DND-41 (cell line): ENCODE results near the gene POLR3G.

Source experiments
- ATAC-seq: fragments of 200-7000 bp; cut with Tn5 transposase; 3 replicates; pipeline ENCODE4 v1.9.1; 2021; ENCODE audit warnings: low read depth; ENCODE audit not compliant: insufficient read depth
- DNase-seq: peaks from one replicate; pipeline ENCODE4 v3.0.0-alpha.2; 2020
- H2AFZ ChIP-seq: 2 replicates; pipeline ENCODE4 v1.6.0; 2012; ENCODE audit warnings: low read depth, low read length
- H3K27ac ChIP-seq: 2 replicates; pipeline ENCODE4 v1.5.1; 2012; ENCODE audit warnings: low read length, inconsistent platforms
- H3K27me3 ChIP-seq: fragments of 200-600 bp; sonication (generic); 2 replicates; pipeline ENCODE4 v1.6.0; 2012; ENCODE audit warnings: low read length, mild to moderate bottlenecking, inconsistent platforms; ENCODE audit not compliant: insufficient read depth, poor library complexity
- H3K36me3 ChIP-seq: 2 replicates; pipeline ENCODE4 v1.5.1; 2012; ENCODE audit warnings: low read length, inconsistent platforms; ENCODE audit not compliant: insufficient read depth
- H3K4me1 ChIP-seq: 2 replicates; pipeline ENCODE4 v1.5.1; 2012; ENCODE audit warnings: mild to moderate bottlenecking, low read length; ENCODE audit not compliant: insufficient read depth
- H3K4me2 ChIP-seq: 2 replicates; pipeline ENCODE4 v1.6.0; 2012; ENCODE audit warnings: mild to moderate bottlenecking, moderate library complexity, low read length, inconsistent platforms; ENCODE audit not compliant: insufficient read depth
- H3K4me3 ChIP-seq, 2 experiments: fragments of 200-600 bp in 1 of 2; shearing (Covaris generic) in 1 of 2; 2 replicates each; pipeline ENCODE4 v1.5.1; 2012 to 2016; ENCODE audit warnings: inconsistent platforms in 2 of 2, low read length in 2 of 2, mild to moderate bottlenecking in 2 of 2, low read depth in 1 of 2, moderate library complexity in 1 of 2
- H3K79me2 ChIP-seq: 2 replicates; pipeline ENCODE4 v1.6.0; 2012; ENCODE audit warnings: low read length, inconsistent platforms; ENCODE audit not compliant: insufficient read depth
- H3K9ac ChIP-seq: 2 replicates; pipeline ENCODE4 v1.6.0; 2012; ENCODE audit warnings: low read depth, mild to moderate bottlenecking, inconsistent platforms, low read length, moderate library complexity
- H3K9me3 ChIP-seq: 2 replicates; pipeline ENCODE4 v1.5.1; 2012; ENCODE audit warnings: low read length, moderate library complexity, mild to moderate bottlenecking, inconsistent platforms; ENCODE audit not compliant: insufficient read depth, severe bottlenecking
- H4K20me1 ChIP-seq: 2 replicates; pipeline ENCODE4 v1.6.0; 2012; ENCODE audit warnings: low read length; ENCODE audit not compliant: insufficient read depth
- EZH2 ChIP-seq: IDR thresholded peaks from 3 replicates; pipeline ENCODE4 v1.6.1; 2012; ENCODE audit warnings: borderline replicate concordance, low read depth, mild to moderate bottlenecking, moderate library complexity, low read length, inconsistent platforms; ENCODE audit not compliant: severe bottlenecking
- TF ChIP-seq, protein P1 (sequence below): IDR thresholded peaks from 2 replicates; pipeline ENCODE4 v1.5.1; 2012; ENCODE audit warnings: borderline replicate concordance, low read length, moderate library complexity, mild to moderate bottlenecking; ENCODE audit not compliant: poor library complexity, severe bottlenecking; ENCODE audit errors: extremely low read depth

The POLR3G gene

DNA sequence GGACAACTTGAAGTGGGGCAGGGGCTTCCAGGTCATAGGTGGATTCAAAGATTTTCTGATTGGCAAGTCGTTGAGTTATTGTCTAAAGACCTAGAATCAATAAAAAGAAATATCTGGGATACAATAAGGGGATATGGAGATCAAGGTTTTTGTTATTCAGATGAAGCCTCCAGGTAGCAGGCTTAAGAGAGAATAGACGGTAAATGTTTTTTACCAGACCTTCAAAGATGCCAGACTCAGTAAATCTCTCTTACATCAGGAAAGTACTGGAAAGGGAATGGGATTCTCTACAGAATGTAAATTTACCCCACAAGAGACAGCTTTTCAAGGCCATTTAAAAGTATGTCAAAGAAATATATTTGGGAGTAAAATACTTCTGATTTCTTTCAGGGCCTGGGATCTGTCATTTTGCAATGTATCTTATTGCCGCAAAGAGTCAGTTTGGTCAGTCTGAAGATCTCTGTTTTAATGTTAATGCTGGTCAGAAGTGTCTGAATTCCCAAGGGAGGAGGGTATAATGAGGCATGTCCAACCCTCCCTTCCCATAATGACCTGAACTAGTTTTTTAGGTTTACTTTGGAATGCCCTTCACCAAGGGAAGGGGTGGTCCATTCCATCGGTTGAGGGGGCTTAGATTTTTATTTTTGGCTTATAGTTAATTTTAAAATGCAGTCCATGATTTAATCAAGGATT lies 68.3 kb downstream of the POLR3G start:
- TF ChIP-seq, protein P1, sequence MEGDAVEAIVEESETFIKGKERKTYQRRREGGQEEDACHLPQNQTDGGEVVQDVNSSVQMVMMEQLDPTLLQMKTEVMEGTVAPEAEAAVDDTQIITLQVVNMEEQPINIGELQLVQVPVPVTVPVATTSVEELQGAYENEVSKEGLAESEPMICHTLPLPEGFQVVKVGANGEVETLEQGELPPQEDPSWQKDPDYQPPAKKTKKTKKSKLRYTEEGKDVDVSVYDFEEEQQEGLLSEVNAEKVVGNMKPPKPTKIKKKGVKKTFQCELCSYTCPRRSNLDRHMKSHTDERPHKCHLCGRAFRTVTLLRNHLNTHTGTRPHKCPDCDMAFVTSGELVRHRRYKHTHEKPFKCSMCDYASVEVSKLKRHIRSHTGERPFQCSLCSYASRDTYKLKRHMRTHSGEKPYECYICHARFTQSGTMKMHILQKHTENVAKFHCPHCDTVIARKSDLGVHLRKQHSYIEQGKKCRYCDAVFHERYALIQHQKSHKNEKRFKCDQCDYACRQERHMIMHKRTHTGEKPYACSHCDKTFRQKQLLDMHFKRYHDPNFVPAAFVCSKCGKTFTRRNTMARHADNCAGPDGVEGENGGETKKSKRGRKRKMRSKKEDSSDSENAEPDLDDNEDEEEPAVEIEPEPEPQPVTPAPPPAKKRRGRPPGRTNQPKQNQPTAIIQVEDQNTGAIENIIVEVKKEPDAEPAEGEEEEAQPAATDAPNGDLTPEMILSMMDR: no peak
- no peak for TF ChIP-seq EZH2
- DNase-seq (no peak), ATAC-seq (no peak)
- Histone ChIP-seq H3K4me3 (no peak overlapping the region), H3K4me1 (no peaks in the 10 kb centered on the region), H3K27ac (no peak overlapping the region), H3K4me2 (no peak overlapping the region), H3K27me3 (peaks cover 4% of the 10 kb centered on the region), H2AFZ (no peak overlapping the region), H3K9ac (no peak overlapping the region), H3K36me3 (no peaks in the 10 kb centered on the region), H4K20me1 (no peaks in the 10 kb centered on the region), H3K79me2 (no peaks in the 10 kb centered on the region), H3K9me3 (no peaks in the 10 kb centered on the region)

DNA sequence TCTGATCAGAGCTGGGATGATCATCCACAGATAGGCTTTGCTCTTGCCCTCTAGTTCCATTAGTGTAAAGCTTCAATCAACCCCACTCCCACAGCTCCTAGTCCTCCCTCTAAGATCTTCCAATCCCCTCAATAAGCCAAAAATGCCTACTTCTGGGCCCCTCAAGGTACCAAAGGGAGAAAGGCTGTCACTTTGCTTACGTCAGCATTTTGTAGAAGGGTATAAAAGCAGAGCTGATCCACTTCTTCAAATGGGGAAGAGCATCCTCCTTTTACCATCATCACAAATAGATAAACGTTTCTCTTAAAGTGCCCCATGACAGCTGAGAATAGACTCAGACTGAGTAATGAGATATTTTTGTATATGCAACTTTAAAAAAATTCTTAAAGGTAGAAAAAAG lies 70.8 kb downstream of the POLR3G start:
- H3K9ac ChIP-seq: no peak overlapping the region
- TF ChIP-seq, protein P1: no peak
- TF ChIP-seq EZH2: no peak
- no peaks in the 10 kb centered on the region for H3K9me3 ChIP-seq
- no peak overlapping the region for H2AFZ ChIP-seq
- DNase-seq: no peak
- H4K20me1 ChIP-seq: no peaks in the 10 kb centered on the region
- H3K79me2 ChIP-seq: no peaks in the 10 kb centered on the region
- peaks cover 6% of the 10 kb centered on the region for H3K27me3 ChIP-seq
- no peaks in the 10 kb centered on the region for H3K4me1 ChIP-seq
- ATAC-seq: no peak
- no peak overlapping the region for H3K4me3 ChIP-seq
- no peak overlapping the region for H3K27ac ChIP-seq
- H3K36me3 ChIP-seq: no peaks in the 10 kb centered on the region
- H3K4me2 ChIP-seq: no peak overlapping the region

DNA sequence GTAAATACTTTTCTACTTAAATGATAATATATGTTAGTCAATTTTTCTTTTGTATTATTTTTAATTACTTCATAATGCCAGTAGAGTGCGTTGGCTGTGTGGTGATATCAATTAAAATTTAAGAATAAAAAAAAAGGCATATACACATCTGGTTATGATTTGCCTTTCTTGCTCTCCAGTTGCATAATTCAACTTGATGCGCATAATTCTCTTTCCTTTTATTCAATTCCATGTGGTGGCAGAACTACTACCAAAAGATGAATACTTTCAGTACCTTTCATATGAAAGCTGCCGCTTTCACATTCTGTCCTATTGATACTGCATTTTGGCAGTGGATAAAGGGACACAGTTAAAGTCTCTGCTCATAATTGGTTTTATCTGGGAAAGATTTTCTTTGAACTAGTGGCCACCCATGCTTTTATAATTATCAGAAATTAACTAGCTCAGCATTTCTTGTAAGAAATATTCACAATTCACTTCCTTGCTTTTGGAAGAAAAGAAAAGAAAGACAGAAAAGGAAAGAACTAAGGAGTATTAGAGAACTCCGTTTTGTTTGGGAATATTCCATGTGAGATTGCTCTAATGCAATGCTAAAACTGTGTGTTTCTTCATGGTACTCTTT lies 71.7 kb downstream of the POLR3G start:
- Histone ChIP-seq H2AFZ (no peak overlapping the region), H3K4me3 (no peak overlapping the region), H3K79me2 (no peaks in the 10 kb centered on the region), H3K36me3 (no peaks in the 10 kb centered on the region), H3K9ac (no peak overlapping the region), H3K27me3 (peaks cover 6% of the 10 kb centered on the region), H3K27ac (no peak overlapping the region), H3K4me2 (no peak overlapping the region), H3K4me1 (no peaks in the 10 kb centered on the region), H3K9me3 (no peaks in the 10 kb centered on the region), H4K20me1 (no peaks in the 10 kb centered on the region)
- ATAC-seq: no peak
- no peak for TF ChIP-seq EZH2
- TF ChIP-seq, protein P1: no peak
- DNase-seq: no peak
